ENCODE data around the gene CADM1. TPM values are rescaled to one million over a fixed set of nuclear protein-coding genes. Genes with fewer than 3 reads are reported as not detected.

CADM1 gene
- total RNA-seq, 1 donor from 2014 or later: 41.7 TPM

DNA sequence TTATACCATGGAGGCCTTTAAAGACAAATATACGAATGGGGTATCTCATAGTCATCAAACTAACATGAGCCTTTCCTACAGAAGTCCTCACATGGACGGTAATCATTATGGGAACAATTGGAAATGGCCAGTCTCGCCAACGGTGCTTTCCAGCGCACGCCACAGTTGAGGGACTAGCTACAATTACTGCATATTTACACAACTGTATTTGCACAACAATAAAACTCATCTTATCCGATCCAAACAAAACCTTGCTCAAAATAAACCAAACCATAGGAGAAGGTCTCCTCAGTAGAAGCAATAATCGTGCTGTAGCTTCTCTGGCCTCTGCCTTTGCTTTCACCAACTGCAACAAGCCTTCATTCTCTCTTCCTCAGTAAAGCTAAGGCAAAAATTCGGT is 5.9 kb downstream of the CADM1 start:
- H3K4me3 ChIP-seq (ENCODE audit: low read depth, low read length): no peak overlapping the region
- H3K36me3 ChIP-seq (ENCODE audit: control insufficient read depth, insufficient read depth, low read length): no peaks in the 10 kb centered on the region
- H3K27me3 ChIP-seq (ENCODE audit: control insufficient read depth, insufficient read depth, low read length): no peaks in the 10 kb centered on the region
- TF ChIP-seq, protein P1, sequence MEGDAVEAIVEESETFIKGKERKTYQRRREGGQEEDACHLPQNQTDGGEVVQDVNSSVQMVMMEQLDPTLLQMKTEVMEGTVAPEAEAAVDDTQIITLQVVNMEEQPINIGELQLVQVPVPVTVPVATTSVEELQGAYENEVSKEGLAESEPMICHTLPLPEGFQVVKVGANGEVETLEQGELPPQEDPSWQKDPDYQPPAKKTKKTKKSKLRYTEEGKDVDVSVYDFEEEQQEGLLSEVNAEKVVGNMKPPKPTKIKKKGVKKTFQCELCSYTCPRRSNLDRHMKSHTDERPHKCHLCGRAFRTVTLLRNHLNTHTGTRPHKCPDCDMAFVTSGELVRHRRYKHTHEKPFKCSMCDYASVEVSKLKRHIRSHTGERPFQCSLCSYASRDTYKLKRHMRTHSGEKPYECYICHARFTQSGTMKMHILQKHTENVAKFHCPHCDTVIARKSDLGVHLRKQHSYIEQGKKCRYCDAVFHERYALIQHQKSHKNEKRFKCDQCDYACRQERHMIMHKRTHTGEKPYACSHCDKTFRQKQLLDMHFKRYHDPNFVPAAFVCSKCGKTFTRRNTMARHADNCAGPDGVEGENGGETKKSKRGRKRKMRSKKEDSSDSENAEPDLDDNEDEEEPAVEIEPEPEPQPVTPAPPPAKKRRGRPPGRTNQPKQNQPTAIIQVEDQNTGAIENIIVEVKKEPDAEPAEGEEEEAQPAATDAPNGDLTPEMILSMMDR (IDR thresholded peaks at IDR 0.05; ENCODE audit: insufficient read depth, low read length, poor library complexity, severe bottlenecking): no peak
- DNase-seq (ENCODE audit: low read depth): no peak

DNA sequence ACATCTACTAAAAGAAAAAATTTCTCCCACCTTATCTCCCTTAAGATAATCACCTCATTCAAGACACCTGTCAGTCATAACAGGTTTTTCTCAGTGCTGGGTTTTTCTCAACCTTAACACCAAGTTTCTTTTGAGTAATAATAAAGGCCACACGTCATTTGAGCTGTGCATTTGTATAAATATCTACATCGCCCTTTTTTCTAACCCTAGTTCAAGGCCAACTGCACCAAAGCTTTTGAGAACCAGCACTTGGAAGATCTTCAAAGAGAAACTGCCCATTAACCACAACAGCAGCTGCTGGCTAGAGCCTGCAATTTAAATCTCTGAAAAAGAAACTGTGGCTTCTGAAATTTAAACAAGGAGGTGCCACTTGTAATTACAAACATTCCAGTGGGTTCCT is 6.9 kb downstream of the CADM1 start:
- TF ChIP-seq, protein P1 (IDR thresholded peaks at IDR 0.05; ENCODE audit: insufficient read depth, low read length, poor library complexity, severe bottlenecking): no peak
- Histone ChIP-seq H3K27me3 (ENCODE audit: control insufficient read depth, insufficient read depth, low read length) (no peaks in the 10 kb centered on the region), H3K36me3 (ENCODE audit: control insufficient read depth, insufficient read depth, low read length) (no peaks in the 10 kb centered on the region), H3K4me3 (ENCODE audit: low read depth, low read length) (no peak overlapping the region)
- DNase-seq (ENCODE audit: low read depth): no peak

DNA sequence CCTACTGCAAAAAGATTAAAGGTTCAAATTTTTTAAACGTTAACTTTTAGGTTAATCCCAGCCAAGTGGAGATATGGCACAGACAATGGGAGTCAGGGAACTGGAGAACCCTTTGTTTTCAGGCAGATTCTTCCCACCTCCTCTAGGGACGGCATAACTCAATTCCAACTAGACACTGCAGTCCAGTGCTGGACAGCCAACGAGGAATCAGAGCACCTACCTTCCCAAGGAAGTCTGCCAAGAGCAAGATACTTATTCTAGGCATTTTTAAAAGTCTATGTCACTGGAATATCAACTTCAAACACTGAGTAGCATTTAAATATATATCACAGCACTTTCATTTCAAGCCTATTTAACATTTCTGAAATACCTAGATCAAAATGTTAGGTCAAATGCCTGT is 7.3 kb downstream of the CADM1 start:
- H3K27me3 ChIP-seq (ENCODE audit: control insufficient read depth, insufficient read depth, low read length): no peaks in the 10 kb centered on the region
- TF ChIP-seq, protein P1 (IDR thresholded peaks at IDR 0.05; ENCODE audit: insufficient read depth, low read length, poor library complexity, severe bottlenecking): no peak
- no peak overlapping the region for H3K4me3 ChIP-seq (ENCODE audit: low read depth, low read length)
- H3K36me3 ChIP-seq (ENCODE audit: control insufficient read depth, insufficient read depth, low read length): no peaks in the 10 kb centered on the region
- DNase-seq (ENCODE audit: low read depth): no peak

DNA sequence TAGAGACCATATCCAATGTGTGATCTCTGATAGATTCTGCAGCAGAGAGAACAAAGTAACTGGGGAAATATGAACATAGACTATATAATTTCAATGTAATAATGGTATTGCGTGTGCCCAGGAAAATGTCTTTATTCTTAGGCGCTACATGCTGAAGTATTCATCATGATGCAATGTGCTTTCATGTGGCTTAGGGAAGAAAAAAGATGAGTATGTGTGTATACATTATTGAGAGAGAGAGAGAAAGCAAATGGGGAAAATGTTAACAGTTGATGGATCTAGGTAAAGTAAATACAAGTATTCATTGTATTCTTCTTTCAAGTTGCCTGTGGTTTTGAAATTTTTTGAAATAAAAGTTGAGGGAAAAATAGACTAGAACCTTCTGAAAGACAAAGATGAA is 10.3 kb downstream of the CADM1 start:
- Histone ChIP-seq H3K36me3 (ENCODE audit: control insufficient read depth, insufficient read depth, low read length) (no peaks in the 10 kb centered on the region), H3K27me3 (ENCODE audit: control insufficient read depth, insufficient read depth, low read length) (no peaks in the 10 kb centered on the region), H3K4me3 (ENCODE audit: low read depth, low read length) (no peak overlapping the region)
- TF ChIP-seq, protein P1 (IDR thresholded peaks at IDR 0.05; ENCODE audit: insufficient read depth, low read length, poor library complexity, severe bottlenecking): no peak
- no peak for DNase-seq (ENCODE audit: low read depth)

DNA sequence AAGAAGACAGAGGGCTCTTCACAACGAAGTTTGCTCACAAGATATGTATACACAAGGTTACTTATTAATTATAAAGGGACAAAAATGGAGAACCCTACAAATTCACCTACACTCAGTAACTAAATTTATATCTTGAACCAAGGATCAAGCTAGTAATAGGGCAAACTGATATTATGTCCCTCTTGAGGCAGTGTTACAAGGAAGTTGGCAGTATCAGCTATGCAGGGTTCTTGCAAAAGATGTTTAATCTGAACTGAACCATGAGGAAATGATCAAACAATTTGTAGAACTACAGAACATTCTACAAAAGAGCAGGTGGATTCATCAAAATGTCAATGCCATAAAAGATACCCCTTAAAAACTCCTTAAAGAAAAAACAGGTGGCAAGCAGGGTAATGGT is 10.7 kb downstream of the CADM1 start:
- Histone ChIP-seq H3K4me3 (ENCODE audit: low read depth, low read length) (no peak overlapping the region), H3K27me3 (ENCODE audit: control insufficient read depth, insufficient read depth, low read length) (no peaks in the 10 kb centered on the region), H3K36me3 (ENCODE audit: control insufficient read depth, insufficient read depth, low read length) (no peaks in the 10 kb centered on the region)
- DNase-seq (ENCODE audit: low read depth): no peak
- TF ChIP-seq, protein P1 (IDR thresholded peaks at IDR 0.05; ENCODE audit: insufficient read depth, low read length, poor library complexity, severe bottlenecking): no peak

DNA sequence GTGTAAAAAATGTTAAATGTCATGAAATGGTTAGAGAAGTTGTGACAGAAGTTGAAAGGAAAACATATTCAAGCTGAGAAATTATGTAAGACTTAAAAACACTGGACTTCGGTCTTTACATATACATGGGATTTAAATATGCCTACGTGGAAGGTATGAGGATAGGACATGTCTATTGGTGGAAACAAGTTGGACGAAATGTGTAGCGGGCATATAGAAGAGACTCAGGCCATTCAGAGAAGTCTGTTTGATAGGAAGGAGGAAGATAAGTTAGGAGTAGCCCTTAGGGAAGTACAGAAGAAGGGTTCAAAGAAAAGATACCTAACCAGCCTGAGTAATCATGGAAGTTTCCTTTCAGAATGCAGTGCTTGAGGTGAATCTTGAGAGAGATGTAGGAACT is 14.7 kb downstream of the CADM1 start:
- Histone ChIP-seq H3K27me3 (ENCODE audit: control insufficient read depth, insufficient read depth, low read length) (no peaks in the 10 kb centered on the region), H3K36me3 (ENCODE audit: control insufficient read depth, insufficient read depth, low read length) (no peaks in the 10 kb centered on the region), H3K4me3 (ENCODE audit: low read depth, low read length) (no peak overlapping the region)
- DNase-seq (ENCODE audit: low read depth): no peak
- TF ChIP-seq, protein P1 (IDR thresholded peaks at IDR 0.05; ENCODE audit: insufficient read depth, low read length, poor library complexity, severe bottlenecking): no peak
